ENCODE results near the gene CFAP119.
A peak's percentile ranks its signal among the peaks of the same experiment; 100 is the strongest.

The CFAP119 gene

DNA sequence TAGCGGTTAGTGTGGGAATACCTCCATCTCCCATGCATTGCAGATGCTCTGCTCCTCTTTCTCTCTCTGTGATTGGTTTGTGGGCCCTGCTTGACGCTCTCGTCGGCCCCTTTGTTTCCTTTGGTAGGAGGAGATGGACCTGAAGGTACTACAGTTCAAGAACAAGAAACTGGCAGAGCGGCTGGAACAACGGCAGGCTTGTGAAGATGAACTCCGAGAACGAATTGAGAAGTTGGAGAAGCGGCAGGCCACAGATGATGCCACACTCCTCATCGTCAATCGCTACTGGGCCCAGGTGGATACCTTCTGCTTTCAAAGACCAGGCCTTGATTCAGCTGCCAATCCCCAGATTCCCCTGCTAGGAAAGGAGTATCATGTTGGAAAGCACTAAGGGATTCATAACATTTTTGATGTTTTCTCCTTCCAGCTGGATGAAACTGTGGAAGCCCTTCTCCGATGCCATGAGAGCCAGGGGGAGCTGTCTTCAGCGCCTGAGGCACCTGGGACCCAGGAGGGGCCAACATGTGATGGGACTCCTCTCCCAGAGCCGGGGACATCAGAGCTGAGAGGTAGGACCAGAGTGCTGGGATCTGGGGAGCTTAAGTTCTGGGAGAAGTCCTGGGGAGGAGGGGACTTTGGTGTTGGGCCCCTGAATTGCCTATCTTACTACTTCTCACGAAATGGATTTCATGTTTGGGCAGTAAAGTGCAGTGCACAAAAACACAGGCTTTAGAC is 1.3 kb upstream of the CFAP119 start:
- no peak for DNase-seq (ENCODE audit: low read depth)

- peak; percentile 15 for DNase-seq (ENCODE audit: low read depth)
Measured at GRCh38 chr16:30761427-30761927, 385 bp downstream of the CFAP119 start.

GRCh38 chr16:30760577-30761426 is 1.1 kb downstream of the CFAP119 start:
- no peak for DNase-seq (ENCODE audit: low read depth)

- DNase-seq (ENCODE audit: low read depth) = no peak
Measured at GRCh38 chr16:30760001-30760559, 1.8 kb downstream of the CFAP119 start.

DNA sequence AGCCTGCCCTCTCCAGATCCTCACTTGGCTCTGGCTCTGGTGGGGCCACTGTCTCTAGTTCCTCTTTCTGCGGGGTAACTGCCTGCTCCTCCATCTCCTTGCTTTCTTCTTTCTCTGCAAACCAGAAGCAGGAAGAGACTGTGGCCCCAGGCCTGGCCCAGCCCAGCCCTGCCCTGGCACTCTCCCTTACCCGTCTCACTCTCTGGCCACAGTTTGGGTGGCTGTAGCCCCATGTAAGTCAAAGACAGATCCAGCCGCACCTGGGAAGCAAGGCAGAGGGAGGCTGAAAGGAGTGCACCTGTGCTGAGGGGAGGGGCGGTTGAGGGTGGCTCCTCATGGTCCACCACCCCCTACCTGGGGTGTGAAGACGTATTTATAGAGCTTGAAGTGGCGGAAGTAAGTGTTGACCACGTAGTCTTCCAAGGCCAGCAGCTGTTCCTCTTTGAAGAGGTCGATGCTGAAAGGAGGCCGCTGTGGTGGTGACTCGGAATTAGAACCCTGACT is 2.8 kb downstream of the CFAP119 start:
- DNase-seq (ENCODE audit: low read depth) = no peak

- no peak for DNase-seq (ENCODE audit: low read depth)
Measured at GRCh38 chr16:30757316-30757715, 4.5 kb downstream of the CFAP119 start.

GRCh38 chr16:30756781-30757100 is 5.1 kb downstream of the CFAP119 start:
- DNase-seq (ENCODE audit: low read depth) = no peak

- DNase-seq (ENCODE audit: low read depth) = no peak
Measured at GRCh38 chr16:30755955-30756780, 5.7 kb downstream of the CFAP119 start.

DNA sequence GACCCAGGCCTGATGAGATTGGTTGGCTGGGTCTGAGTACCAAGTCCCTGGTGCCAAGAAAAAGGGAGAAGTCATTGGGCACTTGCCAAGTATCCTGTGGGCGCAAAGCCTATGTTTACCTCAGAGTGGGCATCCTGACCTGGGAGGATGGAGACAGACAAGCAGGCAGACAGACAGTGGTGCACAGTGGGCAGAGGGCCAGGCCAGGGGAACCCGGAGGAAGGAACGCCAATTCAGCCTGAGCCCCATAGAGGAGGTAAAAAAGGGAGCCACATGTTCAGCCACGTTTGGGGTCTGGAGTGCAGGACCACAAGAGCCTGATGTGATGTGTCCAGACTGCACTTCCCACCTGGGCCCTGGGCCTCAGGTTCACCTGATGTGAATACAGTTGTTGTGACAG is 8.3 kb downstream of the CFAP119 start:
- no peak for DNase-seq (ENCODE audit: low read depth)

DNA sequence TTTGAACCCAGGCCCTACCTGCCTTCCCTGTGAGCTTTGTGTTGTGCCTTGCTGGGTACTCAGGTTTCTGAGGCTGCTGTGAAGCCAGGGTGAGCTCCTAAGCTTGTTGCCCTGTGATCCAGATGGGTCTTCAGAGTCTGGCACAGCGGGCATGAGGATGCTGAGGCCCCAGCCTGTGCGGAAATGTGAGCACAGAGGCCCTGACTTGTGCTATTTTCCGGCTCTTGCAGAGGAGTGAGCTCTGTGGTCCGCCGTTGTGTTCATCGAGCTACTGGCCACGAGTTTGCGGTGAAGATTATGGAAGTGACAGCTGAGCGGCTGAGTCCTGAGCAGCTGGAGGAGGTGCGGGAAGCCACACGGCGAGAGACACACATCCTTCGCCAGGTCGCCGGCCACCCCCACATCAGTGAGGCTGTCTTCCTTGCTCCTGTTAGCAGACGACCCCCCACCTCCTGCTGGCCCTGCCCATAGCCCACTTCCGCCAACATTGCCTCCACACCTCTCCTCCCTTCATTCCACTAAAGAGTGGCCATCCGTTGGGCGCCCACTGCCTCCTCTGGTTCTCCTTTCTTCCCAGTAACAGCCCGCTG is 10.9 kb downstream of the CFAP119 start:
- DNase-seq (ENCODE audit: low read depth) = no peak

DNA sequence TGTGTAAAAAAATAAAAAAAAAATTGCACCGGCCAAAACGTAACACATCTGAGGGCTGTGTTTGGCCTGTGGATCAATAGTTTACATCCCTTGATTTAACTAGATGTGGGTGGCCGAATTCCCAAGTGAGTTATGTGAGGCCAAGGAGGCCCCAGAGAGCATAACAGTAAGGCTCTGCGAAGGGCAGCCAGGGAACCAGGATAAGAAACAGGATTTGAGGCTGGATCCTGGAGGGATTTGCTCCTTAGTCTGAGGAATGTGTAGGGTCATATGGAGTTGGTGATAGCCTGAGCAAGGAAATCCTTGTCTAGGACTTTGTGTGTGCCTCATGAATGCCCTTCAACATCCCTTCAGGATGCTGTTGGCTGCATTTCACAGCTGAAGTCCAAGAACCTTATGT is 11.7 kb downstream of the CFAP119 start:
- DNase-seq (ENCODE audit: low read depth) = no peak

GRCh38 chr16:30748634-30749445 is 13.0 kb downstream of the CFAP119 start:
- no peak for DNase-seq (ENCODE audit: low read depth)

DNA sequence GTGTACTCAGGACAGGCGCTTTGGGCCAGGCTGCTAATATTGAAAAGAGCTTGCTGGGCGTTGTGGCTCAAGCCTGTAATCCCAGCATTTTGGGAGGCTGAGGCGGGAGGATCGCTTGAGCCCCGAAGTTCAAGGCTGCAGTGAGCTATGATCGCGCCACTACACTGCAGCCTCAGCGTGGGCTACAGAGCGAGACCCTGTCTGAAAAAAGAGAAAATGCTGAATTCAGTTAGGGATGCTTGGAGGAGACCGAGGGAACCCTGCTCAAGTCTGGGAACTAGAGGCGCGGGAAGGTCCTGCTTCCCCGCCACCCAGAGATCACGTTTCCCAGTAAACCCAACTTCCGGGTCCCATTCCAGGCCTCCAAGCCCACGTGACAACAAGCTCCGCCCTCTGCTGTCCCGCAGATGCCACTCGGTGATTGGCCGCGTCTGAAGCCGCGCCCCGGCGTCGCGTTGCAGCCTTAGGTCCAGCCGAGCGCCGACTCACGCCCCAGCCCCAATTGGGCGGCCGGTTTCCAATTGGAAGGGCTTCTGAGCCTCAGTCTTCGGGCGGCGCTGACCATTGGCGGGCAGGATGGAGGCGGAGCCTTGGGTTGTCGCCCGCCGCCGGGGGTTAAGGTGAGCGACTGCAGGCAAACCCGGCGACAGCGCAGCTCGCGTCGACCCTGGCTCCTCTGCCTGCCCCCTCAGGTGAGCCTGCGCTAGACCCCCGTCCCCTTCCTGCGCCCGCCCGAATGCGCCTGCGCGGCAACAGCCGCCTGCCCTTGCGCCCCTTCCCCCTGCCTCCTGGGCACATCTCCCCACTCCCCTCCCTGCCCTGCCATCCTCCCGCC is 13.8 kb downstream of the CFAP119 start, which contains the start of gene PHKG2:
Gene PHKG2 (plus strand): TSS at position 627 of the 835 bp plus-strand sequence. CDS start 396 bp downstream, outside the sequence.
- peak; percentile 90 for DNase-seq (ENCODE audit: low read depth)

- DNase-seq (ENCODE audit: low read depth) = no peak
Measured at GRCh38 chr16:30747331-30747730, 14.5 kb downstream of the CFAP119 start.

DNA sequence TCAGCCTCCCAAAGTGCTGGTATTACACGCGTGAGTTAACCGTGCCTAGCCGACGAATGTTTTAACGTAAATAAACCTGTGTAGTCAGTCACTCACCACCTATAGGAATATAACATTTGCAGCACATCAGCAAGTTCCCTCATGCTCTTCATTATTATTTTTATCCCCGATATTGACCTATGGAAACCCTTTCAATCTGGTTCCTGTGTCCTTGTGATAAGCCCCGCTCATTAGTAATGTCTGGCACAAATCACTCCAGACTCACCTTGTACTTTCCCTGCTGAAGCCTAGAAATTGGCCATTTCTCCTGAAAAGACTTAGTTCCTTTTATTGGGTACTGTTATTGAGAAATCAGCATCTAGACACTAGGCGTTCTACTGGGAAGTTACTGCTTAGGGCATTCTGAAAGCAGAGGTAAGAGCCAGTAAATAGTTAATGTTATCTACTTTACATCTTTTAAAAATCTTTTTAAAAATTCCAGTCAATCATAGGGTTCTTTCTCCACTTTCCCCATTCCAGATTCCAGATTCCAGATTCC is 15.2 kb downstream of the CFAP119 start:
- no peak for DNase-seq (ENCODE audit: low read depth)

GRCh38 chr16:30745082-30745481 is 16.8 kb downstream of the CFAP119 start:
- DNase-seq (ENCODE audit: low read depth) = no peak

DNA sequence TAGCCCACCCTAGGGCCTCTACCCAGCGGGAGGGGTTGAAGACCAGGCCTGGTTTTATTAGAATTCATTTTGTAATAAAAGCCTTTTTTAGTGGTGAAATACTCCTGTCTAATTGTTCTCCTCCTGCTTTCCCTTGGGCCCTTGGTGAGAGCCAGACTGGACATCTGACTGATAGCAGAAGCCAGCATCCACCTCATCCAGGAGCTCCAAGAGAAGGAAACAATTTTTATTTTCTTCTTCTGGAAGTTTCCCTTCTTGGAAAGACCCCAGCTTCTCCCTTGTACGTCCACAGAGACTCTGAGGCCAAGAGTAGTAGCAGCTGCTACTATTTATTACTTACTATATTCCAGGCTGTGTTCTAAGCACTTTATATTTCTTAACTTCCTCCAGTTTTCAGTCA is 17.7 kb downstream of the CFAP119 start:
- DNase-seq (ENCODE audit: low read depth) = no peak

- no peak for DNase-seq (ENCODE audit: low read depth)
Measured at GRCh38 chr16:30743716-30744115, 18.1 kb downstream of the CFAP119 start.

DNA sequence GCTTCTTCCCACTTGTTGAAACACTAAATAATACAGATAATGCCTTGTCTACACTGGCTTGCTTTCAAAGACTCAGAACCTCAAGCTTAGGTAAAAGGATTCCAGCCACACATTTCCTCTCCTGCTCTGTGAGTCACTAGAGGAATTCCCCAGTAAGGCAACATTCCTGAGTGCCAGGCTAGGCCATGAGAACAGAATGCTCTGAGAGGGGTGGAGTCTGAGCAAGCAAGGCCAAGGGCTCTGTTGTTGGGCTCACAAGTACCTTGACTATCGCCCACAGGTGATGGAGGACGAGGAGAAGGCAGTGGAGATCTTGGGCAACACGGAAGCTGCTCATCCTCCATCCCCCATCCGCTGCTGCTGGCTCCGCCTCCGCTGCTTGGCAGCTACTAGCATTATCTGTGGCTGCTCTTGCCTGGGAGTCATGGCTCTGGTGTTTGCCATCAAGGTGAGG is 20.4 kb downstream of the CFAP119 start:
- DNase-seq (ENCODE audit: low read depth) = no peak

Data from stimulated activated CD8-positive, alpha-beta memory T cell treated with anti-CD3 and anti-CD28 coated beads, Interleukin-12 subunit alpha, Interleukin-12 subunit beta, amount 100 ng/mL, for 1 hour (primary cell).